Esophagus muscularis mucosa (tissue), 4 donors: ENCODE results near the gene SFXN5. TPM values are rescaled to one million over a fixed set of nuclear protein-coding genes. Genes with fewer than 3 reads are reported as not detected.

ENCODE experiments used
- DNase-seq: peaks from one replicate; pipeline ENCODE4 v3.0.0-alpha.2; 2017; ENCODE audit errors: extremely low spot score
- H3K27ac ChIP-seq, 4 donors: fragments of 200-600 bp; sonication (generic); replicated peaks in 1 of 4; 1 replicate in 3 of 4; 2 replicates in 1 of 4; pipeline ENCODE4 v1.5.1; 2016 to 2019; ENCODE audit warnings: mild to moderate bottlenecking in 1 of 4
- H3K27me3 ChIP-seq, 4 donors: fragments of 200-600 bp; sonication (generic); one replicate each; pipeline versions ENCODE4 v1.5.1 to v1.6.0; 2016 to 2019
- H3K36me3 ChIP-seq, 4 donors: fragments of 200-600 bp; sonication (generic); one replicate each; pipeline ENCODE4 v1.5.1; 2016 to 2019
- H3K4me1 ChIP-seq, 4 donors: fragments of 200-600 bp; sonication (generic); one replicate each; pipeline ENCODE4 v1.5.1; 2016 to 2019
- H3K4me3 ChIP-seq, 4 donors: fragments of 200-600 bp; sonication (generic); 1 replicate in 2 of 4; 2 replicates in 2 of 4; pipeline ENCODE4 v1.5.1; 2016 to 2019; ENCODE audit warnings: mild to moderate bottlenecking in 4 of 4, moderate library complexity in 1 of 4
- H3K9me3 ChIP-seq, 4 donors: fragments of 200-600 bp; sonication (generic); 1 replicate in 3 of 4; 2 replicates in 1 of 4; pipeline ENCODE4 v1.5.1; 2016 to 2019
- EP300 ChIP-seq: sonication (generic); formaldehyde crosslinking; IDR thresholded peaks from one replicate; pipeline ENCODE4 v1.6.1; 2017; ENCODE audit warnings: antibody characterized with exemption
- POLR2A ChIP-seq: fragments of 450-650 bp; IDR thresholded peaks from one replicate; pipeline ENCODE4 v1.6.1; 2017; ENCODE audit warnings: antibody characterized with exemption, moderate library complexity, mild to moderate bottlenecking, low read depth
- POLR2AphosphoS5 ChIP-seq, 2 donors: sonication (generic); formaldehyde crosslinking; IDR thresholded peaks; one replicate each; pipeline ENCODE4 v1.6.1; 2017; ENCODE audit warnings: antibody characterized with exemption in 2 of 2
- WGBS: methylation state at CpG from one replicate; pipeline ENCODE4 v1.1.5; 2018; 5-methylcytosine and 5-hydroxymethylcytosine counted together
- intact Hi-C: fragments of 100-400 bp; cut with DNase I; formaldehyde crosslinking; loops from one replicate; pipeline ENCODE4 v1.15.1; 2023
- total RNA-seq, 4 donors: library from RNA; depleted of rRNA; stranded (reverse); fragments of >200 nt; gene quantifications; one replicate each; pipeline versions ENCODE4 v1.1.0 to v1.2.1, GENCODE V29; 2016
- TF ChIP-seq, protein P1 (sequence below), 3 experiments: fragments of 200-600 bp in 2 of 3; fragments of 450-650 bp in 1 of 3; sonication (generic) in 2 of 3; IDR thresholded peaks; one replicate each; pipeline ENCODE4 v1.5.1; 2017 to 2019; ENCODE audit warnings: antibody characterized with exemption in 3 of 3, mild to moderate bottlenecking in 2 of 3, moderate library complexity in 1 of 3

SFXN5 gene
- total RNA-seq, 4 donors from 2014 or later: 5.8 to 10.0 (median 6.8) TPM

DNA sequence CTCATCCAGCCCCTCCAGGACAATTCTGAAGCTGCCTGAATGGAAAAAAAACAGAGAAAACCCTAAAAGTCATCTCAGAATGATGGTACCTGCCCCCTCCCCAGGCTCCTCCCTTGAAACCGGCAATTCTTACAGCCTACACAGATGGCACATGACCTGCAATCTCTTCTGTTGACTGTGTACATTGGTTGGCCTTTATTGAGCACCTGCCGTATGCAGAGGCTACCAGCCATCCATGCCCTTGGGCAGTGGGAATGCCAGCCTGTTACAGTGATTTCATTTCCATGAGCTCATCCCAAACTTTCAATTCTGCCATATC lies 97.1 kb downstream of the SFXN5 start:
- DNase-seq: no peak
- Histone ChIP-seq H3K27me3 (no peaks in the 10 kb centered on the region), H3K4me3 (no peak overlapping the region), H3K27ac (no peak overlapping the region), H3K4me1 (no peaks in the 10 kb centered on the region), H3K36me3 (peaks cover 0 to 11% (median 2%) of the 10 kb centered on the region in 4 donors), H3K9me3 (no peaks in the 10 kb centered on the region)
- 71% methylated on average over 2 of the region's 2 CpGs for WGBS
- TF ChIP-seq EP300: no peak
- no peak for TF ChIP-seq POLR2AphosphoS5 (IDR thresholded peaks at IDR 0.05)
- intact Hi-C loops: loop anchor here (5.0 kb wide), 1 partner anchor 82 kb away; no protein-coding TSS in a partner anchor

DNA sequence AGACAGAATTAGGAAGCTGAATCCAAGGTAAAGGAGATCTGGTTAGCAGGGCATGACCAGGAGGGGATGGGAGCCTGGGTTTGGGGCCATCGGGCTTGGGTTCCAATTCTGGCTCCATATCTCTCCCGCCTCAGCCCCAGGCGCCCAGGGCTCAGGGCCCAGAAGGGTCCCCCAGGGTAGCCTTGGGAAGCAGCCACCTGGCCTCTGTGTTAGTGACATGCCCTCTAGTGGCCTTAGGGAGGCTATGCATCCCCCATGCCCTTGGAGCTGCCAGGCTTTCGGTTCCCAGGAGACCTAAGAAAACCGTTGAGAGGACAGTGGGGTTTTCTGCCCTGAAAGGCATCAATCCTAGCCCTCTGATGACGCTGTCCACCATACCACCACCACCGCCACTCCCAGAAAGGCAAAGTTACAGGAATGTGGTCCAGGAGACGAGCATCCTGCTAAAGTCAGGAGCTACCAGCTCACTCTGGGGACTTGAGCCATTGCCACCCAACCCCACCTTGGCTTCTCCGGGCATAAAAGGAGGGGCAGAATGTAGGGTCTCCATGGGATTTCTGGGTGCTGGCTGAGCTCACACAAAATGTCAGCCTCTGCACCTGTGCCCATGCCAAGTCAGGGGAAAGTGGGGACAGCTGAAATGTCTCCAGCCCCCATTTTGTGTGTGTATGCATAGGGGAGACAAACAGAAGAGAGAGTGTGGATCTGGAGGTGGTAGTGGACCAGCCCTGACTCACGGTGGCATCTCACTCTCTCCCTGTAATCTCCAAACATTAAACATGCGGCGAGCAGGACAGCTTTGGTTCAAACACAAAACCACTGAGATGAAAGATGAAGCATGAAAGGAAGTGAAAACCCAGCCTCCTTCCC lies 97.7 kb downstream of the SFXN5 start:
- no peak for DNase-seq
- Histone ChIP-seq H3K36me3 (peaks cover 0 to 11% (median 2%) of the 10 kb centered on the region in 4 donors), H3K27me3 (no peaks in the 10 kb centered on the region), H3K9me3 (no peaks in the 10 kb centered on the region), H3K27ac (no peak overlapping the region), H3K4me1 (no peaks in the 10 kb centered on the region), H3K4me3 (no peak overlapping the region)
- TF ChIP-seq POLR2A (no peak), POLR2AphosphoS5 (IDR thresholded peaks at IDR 0.05) (no peak), EP300 (no peak)
- TF ChIP-seq, protein P1, sequence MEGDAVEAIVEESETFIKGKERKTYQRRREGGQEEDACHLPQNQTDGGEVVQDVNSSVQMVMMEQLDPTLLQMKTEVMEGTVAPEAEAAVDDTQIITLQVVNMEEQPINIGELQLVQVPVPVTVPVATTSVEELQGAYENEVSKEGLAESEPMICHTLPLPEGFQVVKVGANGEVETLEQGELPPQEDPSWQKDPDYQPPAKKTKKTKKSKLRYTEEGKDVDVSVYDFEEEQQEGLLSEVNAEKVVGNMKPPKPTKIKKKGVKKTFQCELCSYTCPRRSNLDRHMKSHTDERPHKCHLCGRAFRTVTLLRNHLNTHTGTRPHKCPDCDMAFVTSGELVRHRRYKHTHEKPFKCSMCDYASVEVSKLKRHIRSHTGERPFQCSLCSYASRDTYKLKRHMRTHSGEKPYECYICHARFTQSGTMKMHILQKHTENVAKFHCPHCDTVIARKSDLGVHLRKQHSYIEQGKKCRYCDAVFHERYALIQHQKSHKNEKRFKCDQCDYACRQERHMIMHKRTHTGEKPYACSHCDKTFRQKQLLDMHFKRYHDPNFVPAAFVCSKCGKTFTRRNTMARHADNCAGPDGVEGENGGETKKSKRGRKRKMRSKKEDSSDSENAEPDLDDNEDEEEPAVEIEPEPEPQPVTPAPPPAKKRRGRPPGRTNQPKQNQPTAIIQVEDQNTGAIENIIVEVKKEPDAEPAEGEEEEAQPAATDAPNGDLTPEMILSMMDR (IDR thresholded peaks at IDR 0.05): peak; percentile 39 to 77 (median 47)
- 67% methylated on average over 8 of the region's 12 CpGs for WGBS
- intact Hi-C loops: loop anchor here (5.0 kb wide), 1 partner anchor 82 kb away; no protein-coding TSS in a partner anchor

GRCh38 chr2:72973137-72973535 lies 98.4 kb downstream of the SFXN5 start:
- Histone ChIP-seq H3K4me1 (no peaks in the 10 kb centered on the region), H3K4me3 (no peak overlapping the region), H3K36me3 (peaks cover 0 to 11% (median 2%) of the 10 kb centered on the region in 4 donors), H3K27ac (no peak overlapping the region), H3K9me3 (no peaks in the 10 kb centered on the region), H3K27me3 (no peaks in the 10 kb centered on the region)
- no peak for DNase-seq
- intact Hi-C loops: loop anchor here (5.0 kb wide), 1 partner anchor 81 kb away; no protein-coding TSS in a partner anchor
- TF ChIP-seq POLR2A (no peak), EP300 (no peak), POLR2AphosphoS5 (IDR thresholded peaks at IDR 0.05) (no peak)
- TF ChIP-seq, protein P1 (IDR thresholded peaks at IDR 0.05): no peak
- WGBS: 86% methylated on average over 8 of the region's 8 CpGs

GRCh38 chr2:72972352-72973136 lies 99.0 kb downstream of the SFXN5 start:
- no peak overlapping the region for H3K4me3 ChIP-seq
- no peak for DNase-seq
- no peak overlapping the region for H3K27ac ChIP-seq
- H3K27me3 ChIP-seq: no peaks in the 10 kb centered on the region
- H3K36me3 ChIP-seq: peaks cover 0 to 12% (median 2%) of the 10 kb centered on the region in 4 donors
- WGBS: 85% methylated on average over 7 of the region's 12 CpGs
- H3K9me3 ChIP-seq: no peaks in the 10 kb centered on the region
- H3K4me1 ChIP-seq: no peaks in the 10 kb centered on the region
- intact Hi-C loops: loop anchor here (5.0 kb wide), 1 partner anchor 80 kb away; no protein-coding TSS in a partner anchor
- TF ChIP-seq, protein P1 (IDR thresholded peaks at IDR 0.05): no peak
- TF ChIP-seq EP300: no peak
- TF ChIP-seq POLR2A: no peak
- TF ChIP-seq POLR2AphosphoS5 (IDR thresholded peaks at IDR 0.05): no peak

- no peak for TF ChIP-seq EP300
- TF ChIP-seq POLR2AphosphoS5 (IDR thresholded peaks at IDR 0.05): no peak
- TF ChIP-seq POLR2A: no peak
- TF ChIP-seq, protein P1 (IDR thresholded peaks at IDR 0.05): no peak
- Histone ChIP-seq H3K27ac (no peak overlapping the region), H3K4me1 (no peaks in the 10 kb centered on the region), H3K4me3 (no peak overlapping the region), H3K36me3 (peaks cover 0 to 25% (median 2%) of the 10 kb centered on the region in 4 donors), H3K27me3 (no peaks in the 10 kb centered on the region), H3K9me3 (no peaks in the 10 kb centered on the region)
- intact Hi-C loops: loop anchor here (5.0 kb wide), 1 partner anchor 79 kb away; no protein-coding TSS in a partner anchor
- DNase-seq: no peak
- WGBS: 88% methylated on average over 6 of the region's 7 CpGs
Measured at GRCh38 chr2:72971036-72971435, 100.5 kb downstream of the SFXN5 start.
